Astrocyte of the hippocampus (primary cell): ENCODE data around the gene PHTF1.
"Not testable (repeated sequence)": the region's sequence is repeated elsewhere in the genome, so short reads cannot be mapped to it uniquely, and the experiment has no call there.

ENCODE experiments used
- DNase-seq: peaks from one replicate; pipeline ENCODE4 v3.0.0; 2011; ENCODE audit warnings: low read depth, low spot score

Gene PHTF1

GRCh38 chr1:113777561-113777960 is 18.3 kb upstream of the PHTF1 start:
- no peak for DNase-seq

GRCh38 chr1:113770031-113770430 is 10.7 kb upstream of the PHTF1 start:
- DNase-seq: no peak

DNA sequence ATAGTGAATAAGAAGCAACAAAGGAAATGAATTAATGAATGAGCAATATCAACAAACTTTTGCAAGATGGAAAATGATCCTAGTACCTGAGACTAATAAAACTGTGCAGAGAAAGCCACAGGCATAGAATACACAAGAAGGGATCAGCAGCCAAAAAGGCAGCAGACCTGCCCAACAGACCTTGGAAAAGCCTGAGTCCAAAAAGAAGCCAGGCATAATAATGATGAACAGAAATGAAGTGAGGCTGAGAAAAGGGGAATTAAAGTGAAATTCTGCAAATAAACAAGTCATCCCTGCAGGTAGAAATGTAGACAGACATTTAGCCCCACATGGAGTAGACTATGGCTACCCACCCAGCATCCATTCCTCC is 10.3 kb upstream of the PHTF1 start:
- no peak for DNase-seq

DNA sequence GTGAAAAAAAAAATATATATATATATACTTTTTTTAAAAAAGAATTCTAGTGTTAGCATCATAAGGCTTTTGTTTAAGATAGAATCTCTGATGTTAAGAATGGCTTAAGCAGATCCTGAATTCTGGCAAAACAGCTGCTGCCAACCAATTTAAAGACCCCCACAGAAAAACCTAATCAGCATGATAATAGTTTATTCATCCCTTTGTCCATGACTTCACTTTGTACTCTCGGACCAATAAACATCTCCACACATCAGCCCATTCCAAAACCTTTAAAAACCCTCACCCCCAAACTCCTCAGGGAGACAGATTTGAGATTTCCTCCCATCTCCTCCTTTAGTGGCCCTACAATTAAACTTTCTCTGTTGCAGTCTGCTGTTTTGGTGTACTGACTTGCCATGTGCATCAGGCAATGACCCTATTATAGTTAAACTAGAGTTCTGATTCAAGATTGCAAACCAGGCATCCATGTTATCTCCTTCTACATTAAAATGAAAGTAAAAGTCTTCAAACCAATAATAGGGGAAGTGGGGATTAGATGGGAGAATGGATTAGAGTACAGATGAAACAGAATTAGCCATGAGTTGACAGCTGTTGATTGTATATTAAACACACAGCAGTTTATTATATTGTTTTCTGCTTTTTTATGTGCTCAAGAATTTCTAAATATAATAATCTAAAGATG is 9.8 kb upstream of the PHTF1 start:
- no peak for DNase-seq

- DNase-seq: peak; percentile 67
Measured at GRCh38 chr1:113765306-113766230, 6.3 kb upstream of the PHTF1 start.

DNA sequence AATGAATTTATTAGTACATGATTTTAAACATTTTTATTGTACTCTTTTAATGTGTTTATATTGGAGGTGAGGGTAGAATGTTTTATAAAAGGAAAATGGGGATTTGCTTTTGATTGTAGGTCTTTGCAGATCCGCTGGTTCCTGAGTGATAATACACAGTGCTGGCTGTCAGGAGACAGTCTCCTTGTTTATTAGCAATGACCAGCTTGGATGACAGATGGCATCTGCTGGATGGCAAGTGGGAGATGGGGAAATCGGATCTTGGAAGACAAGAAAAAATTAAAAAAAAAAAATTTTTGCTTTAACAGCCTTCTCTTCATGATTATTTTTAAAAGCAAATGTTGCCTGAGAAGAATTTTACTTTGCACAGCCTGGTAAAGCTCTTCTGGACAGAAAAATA is 4.4 kb upstream of the PHTF1 start:
- no peak for DNase-seq

GRCh38 chr1:113761937-113762336 is 2.7 kb upstream of the PHTF1 start:
- DNase-seq: no peak

DNA sequence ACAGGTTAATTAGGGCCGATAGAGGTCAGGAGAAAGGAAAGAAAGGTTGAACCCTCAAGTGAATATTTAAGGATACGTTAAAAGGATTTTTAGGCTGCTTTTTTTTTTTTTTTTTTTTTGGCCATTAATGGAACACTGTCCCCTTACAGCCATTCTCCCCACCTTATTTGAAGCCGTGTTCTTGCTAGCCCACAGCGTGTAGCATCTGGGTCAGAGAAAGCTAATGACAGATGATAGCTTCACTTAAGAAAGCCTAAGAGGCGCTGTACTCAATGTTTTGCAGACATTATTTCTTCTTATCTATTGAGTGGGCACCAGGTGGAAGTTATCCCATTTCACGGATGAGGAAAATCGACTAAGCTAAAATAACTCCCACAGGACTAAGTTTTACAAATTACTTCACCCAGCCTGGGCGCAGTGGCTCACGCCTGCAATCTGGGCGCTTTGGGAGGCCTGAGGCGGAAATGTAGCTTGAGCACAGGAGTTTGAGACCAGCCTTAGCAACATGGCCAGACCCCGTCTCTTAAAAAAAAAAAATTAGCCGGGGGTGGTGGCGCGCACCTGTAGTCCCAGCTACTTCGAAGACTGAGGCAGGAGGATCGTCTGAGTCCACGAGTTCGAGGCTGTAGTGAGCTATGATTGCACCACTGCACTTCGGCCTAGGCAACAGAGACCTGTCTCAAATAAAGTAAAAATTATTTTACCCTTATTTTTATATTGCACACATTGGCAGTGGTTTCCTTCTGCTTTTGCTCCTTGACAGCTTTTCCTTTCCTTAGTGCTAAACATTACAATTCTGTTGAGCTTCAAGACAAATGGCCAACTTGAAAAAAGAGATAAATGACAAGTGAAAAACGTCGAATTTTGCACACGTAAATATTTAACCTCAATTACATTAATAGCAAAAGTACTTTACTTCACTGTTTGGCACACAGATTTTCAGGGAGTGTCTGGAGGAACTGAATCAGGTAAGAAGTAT is 1.1 kb upstream of the PHTF1 start:
- no peak for DNase-seq

GRCh38 chr1:113758631-113759332 is 504 bp downstream of the PHTF1 start:
- peak; percentile 80 for DNase-seq

DNA sequence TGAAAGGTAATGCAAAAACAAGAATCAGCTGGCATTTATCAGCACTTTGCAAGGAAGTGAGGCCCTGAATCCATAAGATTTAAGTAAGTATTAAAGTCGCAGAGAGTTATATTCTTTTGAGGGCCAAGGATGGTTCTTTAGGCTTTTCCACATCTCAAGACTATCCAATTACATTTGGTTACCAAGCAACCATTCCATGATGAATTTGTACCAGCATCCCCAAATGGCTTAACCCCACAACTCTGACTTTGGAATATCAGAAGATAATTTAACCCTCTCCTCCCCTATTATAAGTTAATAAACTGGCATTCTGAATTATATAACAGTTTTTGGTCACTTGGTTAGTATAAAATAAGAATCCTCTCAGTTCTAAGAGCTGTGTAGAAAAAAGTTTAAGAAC is 2.8 kb downstream of the PHTF1 start:
- no peak for DNase-seq

- DNase-seq: not testable (repeated sequence)
Measured at GRCh38 chr1:113753333-113753732, 6.0 kb downstream of the PHTF1 start.

- no peak for DNase-seq
Measured at GRCh38 chr1:113751516-113751915, 7.8 kb downstream of the PHTF1 start.

- DNase-seq: no peak
Measured at GRCh38 chr1:113751114-113751513, 8.2 kb downstream of the PHTF1 start.

GRCh38 chr1:113749402-113749801 is 9.9 kb downstream of the PHTF1 start:
- no peak for DNase-seq

GRCh38 chr1:113747376-113747775 is 11.9 kb downstream of the PHTF1 start:
- DNase-seq: peak; percentile 25

- DNase-seq: no peak
Measured at GRCh38 chr1:113745425-113745824, 13.9 kb downstream of the PHTF1 start.

DNA sequence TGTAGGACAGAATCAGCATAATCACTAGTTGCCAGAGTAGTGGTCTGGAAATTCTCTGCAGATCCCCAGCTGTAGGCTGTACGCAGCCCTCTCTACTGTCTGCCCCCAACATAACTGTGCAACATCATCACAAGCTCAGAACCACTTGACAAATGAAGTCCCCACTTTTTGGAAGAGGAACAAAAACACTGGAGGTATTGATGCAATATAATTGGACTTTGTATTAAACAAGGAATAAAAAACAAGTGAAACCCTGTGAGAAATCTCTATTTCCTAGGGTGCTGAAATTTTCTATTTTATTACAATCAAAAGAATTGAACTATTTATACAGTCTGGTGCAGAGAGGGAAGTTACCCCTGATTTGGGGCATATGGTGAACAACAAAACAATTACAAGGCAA is 15.2 kb downstream of the PHTF1 start:
- no peak for DNase-seq

DNA sequence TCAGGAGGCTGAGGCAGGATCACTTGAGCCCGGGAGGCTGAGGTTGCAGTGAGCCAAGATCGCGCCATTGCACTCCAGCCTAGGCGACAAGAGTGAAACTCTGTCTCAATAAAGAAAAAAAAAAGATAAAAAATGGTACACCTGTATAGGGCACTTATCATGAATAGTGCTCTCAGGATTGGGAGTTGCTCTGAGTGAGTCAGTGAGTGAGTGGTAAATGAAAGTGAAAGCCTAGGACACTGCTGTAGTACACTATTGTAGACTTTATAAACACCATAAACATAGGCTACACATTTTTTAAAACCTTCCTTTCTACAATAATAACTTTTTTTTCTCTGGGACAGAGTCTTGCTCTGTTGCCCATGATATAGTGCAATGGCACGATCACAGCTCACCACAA is 16.8 kb downstream of the PHTF1 start:
- no peak for DNase-seq

DNA sequence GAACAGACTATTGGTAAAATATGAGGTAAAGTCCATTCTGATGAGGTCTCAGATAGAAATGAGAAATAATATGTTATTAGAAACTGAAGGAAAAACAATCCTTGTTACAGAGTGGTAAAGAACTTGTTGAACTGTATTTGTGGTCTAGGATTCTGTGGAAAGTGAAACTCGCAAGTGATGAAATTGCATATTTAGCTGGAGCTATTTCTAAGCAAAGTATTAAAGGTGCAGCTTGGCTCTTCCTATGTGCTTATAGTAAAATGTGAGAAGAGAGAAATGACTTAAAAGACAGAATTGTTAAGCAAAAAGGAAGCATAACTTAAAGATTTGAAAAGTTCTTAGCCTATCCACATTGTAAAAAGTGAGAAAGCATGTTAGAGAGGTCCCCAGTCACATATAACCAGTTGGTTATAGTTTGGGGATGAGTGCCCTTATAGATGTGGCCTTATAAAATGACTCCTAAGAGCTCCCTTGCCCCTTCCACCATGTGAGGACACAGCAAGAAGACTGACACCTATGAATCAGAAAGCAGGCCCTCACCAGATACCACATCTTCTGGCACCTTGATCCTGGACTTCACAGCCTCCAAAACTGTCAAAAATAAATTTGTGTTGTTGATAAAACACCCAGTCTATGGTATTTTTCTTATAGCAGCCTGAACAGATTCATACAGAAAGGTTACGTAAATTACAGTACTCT is 24.8 kb downstream of the PHTF1 start:
- DNase-seq: no peak

GRCh38 chr1:113732802-113733201 is 26.5 kb downstream of the PHTF1 start:
- no peak for DNase-seq

DNA sequence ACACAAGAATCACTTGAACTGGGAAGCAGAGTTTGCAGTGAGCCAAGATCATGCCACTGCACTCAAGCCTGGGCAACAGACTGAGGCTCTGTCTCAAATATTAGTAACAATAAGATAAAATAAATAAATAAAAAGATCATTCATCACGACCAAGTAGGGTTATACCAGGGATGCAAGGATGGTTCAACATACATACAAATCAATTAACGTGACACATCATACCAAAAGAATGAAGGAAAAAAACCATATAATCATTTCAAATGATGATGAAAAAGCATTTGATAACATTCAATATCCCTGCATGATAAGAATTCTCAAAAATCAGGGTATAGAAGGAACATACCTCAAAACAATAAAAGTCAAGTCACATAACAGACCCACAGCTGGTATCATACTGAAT is 38.3 kb downstream of the PHTF1 start:
- DNase-seq: no peak
